Suprapubic skin (tissue), 4 donors: ENCODE data around the gene SFMBT1. TPM values are rescaled to one million over a fixed set of nuclear protein-coding genes. Genes with fewer than 3 reads are reported as not detected.

ENCODE experiments used
- DNase-seq, 2 donors: peaks; one replicate each; pipeline ENCODE4 v3.0.0-alpha.2; 2019; ENCODE audit warnings: low spot score in 2 of 2
- H3K27ac ChIP-seq: fragments of 200-600 bp; sonication (generic); one replicate; pipeline ENCODE4 v1.5.1; 2019
- H3K27me3 ChIP-seq: fragments of 200-600 bp; sonication (generic); one replicate; pipeline ENCODE4 v1.5.1; 2019
- H3K36me3 ChIP-seq: fragments of 200-600 bp; sonication (generic); one replicate; pipeline ENCODE4 v1.5.1; 2019
- H3K4me1 ChIP-seq: fragments of 200-600 bp; sonication (generic); one replicate; pipeline ENCODE4 v1.5.1; 2019
- H3K4me3 ChIP-seq: fragments of 200-600 bp; sonication (generic); one replicate; pipeline ENCODE4 v1.5.1; 2019; ENCODE audit warnings: mild to moderate bottlenecking
- H3K9me3 ChIP-seq: fragments of 200-600 bp; sonication (generic); one replicate; pipeline ENCODE4 v1.5.1; 2019
- CTCF ChIP-seq, 2 donors: fragments of 200-600 bp in 1 of 2; fragments of 450-650 bp in 1 of 2; sonication (generic) in 1 of 2; IDR thresholded peaks; one replicate each; pipeline ENCODE4 v1.5.1; 2016 to 2019; ENCODE audit warnings: antibody characterized with exemption in 2 of 2, mild to moderate bottlenecking in 1 of 2, moderate library complexity in 1 of 2
- EP300 ChIP-seq: sonication (generic); formaldehyde crosslinking; IDR thresholded peaks from one replicate; pipeline ENCODE4 v1.6.1; 2017; ENCODE audit warnings: antibody characterized with exemption
- POLR2A ChIP-seq, 2 donors: fragments of 450-650 bp; IDR thresholded peaks; one replicate each; pipeline ENCODE4 v1.6.1; 2017; ENCODE audit warnings: antibody characterized with exemption in 2 of 2, mild to moderate bottlenecking in 2 of 2, moderate library complexity in 2 of 2
- POLR2AphosphoS5 ChIP-seq, 3 donors: sonication (generic); formaldehyde crosslinking; IDR thresholded peaks; one replicate each; pipeline ENCODE4 v1.6.1; 2017; ENCODE audit warnings: antibody characterized with exemption in 3 of 3
- WGBS: methylation state at CpG from one replicate; pipeline ENCODE4 v1.1.5; 2018; 5-methylcytosine and 5-hydroxymethylcytosine counted together
- total RNA-seq, 4 donors: library from RNA; depleted of rRNA; stranded (reverse); fragments of >200 nt; gene quantifications; one replicate each; pipeline ENCODE4 v1.1.0, GENCODE V29; 2016

Gene SFMBT1
- total RNA-seq, 4 donors from 2014 or later: 9.7 to 25.5 (median 13.1) TPM

- no peaks in the 10 kb centered on the region for H3K27me3 ChIP-seq
- peaks cover 8% of the 10 kb centered on the region for H3K4me1 ChIP-seq
- TF ChIP-seq CTCF (IDR thresholded peaks at IDR 0.05): no peak
- TF ChIP-seq POLR2AphosphoS5 (IDR thresholded peaks at IDR 0.05): no peak
- no peak for TF ChIP-seq POLR2A (IDR thresholded peaks at IDR 0.05)
- no peak for TF ChIP-seq EP300
- no peak overlapping the region for H3K4me3 ChIP-seq
- no peaks in the 10 kb centered on the region for H3K36me3 ChIP-seq
- 88% methylated on average over 5 of the region's 5 CpGs for WGBS
- no peak overlapping the region for H3K27ac ChIP-seq
- DNase-seq: no peak
- H3K9me3 ChIP-seq: no peaks in the 10 kb centered on the region
Observed at GRCh38 chr3:53081318-53081717, 35.4 kb upstream of the SFMBT1 start.

DNA sequence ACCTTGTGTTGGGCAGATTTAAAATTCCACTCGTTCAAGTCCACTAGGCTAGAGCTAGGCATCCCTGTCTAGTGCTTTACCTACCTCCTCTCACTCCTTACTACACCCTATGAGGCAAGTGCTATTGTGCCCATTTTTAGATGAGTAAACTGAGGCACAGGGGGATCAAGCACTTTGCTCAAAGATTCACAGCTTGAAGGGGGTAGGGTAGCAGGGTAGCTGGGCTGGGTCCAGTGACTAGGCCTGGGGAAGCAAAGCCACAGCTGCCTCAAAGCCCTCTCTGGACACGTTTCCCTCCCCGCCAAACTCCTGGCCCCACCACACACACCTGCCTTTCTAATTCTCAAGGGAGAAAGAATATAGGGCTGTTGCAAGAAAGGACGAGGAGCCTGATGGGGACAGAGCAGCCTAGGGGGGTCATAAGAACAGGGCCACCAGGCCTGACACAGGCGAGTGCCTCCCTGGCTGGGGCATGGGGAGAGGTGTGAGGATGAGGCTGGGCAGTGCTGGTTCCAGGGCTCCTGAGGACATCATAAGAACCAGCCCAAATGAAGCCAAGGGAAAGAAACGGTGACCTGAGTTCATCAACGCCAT lies 34.8 kb upstream of the SFMBT1 start:
- Histone ChIP-seq H3K9me3 (no peaks in the 10 kb centered on the region), H3K27ac (no peak overlapping the region), H3K36me3 (no peaks in the 10 kb centered on the region), H3K4me3 (no peak overlapping the region), H3K27me3 (no peaks in the 10 kb centered on the region), H3K4me1 (peaks cover 8% of the 10 kb centered on the region)
- DNase-seq: peak in 1 of 2 donors; percentile 63
- 90% methylated on average over 7 of the region's 7 CpGs for WGBS
- TF ChIP-seq EP300: no peak
- TF ChIP-seq POLR2AphosphoS5 (IDR thresholded peaks at IDR 0.05): no peak
- TF ChIP-seq CTCF (IDR thresholded peaks at IDR 0.05): no peak
- TF ChIP-seq POLR2A (IDR thresholded peaks at IDR 0.05): no peak

DNA sequence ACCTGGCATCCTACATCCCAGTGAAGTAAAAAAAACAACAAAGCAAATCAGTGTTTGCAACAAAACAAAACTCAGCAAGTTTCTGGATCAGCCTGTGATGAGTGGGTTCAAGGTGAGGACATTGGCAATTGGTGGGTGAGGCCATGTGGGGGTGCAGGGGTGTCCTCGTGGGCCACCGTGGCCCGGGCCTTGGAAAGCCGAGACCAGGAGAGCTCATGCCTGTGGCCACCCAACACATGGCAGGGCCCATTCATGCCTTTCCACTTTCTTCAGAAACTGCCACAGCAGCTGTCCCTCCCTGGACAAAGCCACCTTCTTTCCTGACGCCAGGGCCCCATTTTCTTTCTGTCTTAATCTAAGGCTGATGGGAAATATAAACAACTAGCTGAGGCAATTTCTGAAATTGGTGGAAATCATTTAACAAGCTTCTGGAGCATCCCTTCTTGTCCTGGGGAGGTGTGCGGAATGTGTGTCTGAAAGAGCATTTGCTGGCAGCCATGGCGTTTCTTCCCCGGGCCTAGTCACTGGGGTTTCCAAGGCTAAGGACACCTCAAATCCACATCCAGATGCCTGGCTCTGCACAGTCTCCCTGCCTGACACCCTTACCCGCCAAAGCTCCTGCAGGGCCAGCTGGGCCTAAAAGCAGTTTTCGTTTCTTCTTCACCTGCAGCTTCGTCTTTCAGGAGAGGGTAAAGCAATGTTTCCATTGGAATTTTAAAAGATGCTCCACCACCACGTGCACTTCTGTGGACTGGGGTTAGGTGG lies 34.1 kb upstream of the SFMBT1 start:
- H3K4me1 ChIP-seq: peaks cover 8% of the 10 kb centered on the region
- H3K9me3 ChIP-seq: no peaks in the 10 kb centered on the region
- peak in 1 of 2 donors; percentile 37 for DNase-seq
- no peaks in the 10 kb centered on the region for H3K36me3 ChIP-seq
- WGBS: 88% methylated on average over 12 of the region's 12 CpGs
- H3K27ac ChIP-seq: no peak overlapping the region
- no peak for TF ChIP-seq POLR2AphosphoS5 (IDR thresholded peaks at IDR 0.05)
- no peak for TF ChIP-seq CTCF (IDR thresholded peaks at IDR 0.05)
- no peak for TF ChIP-seq EP300
- no peak for TF ChIP-seq POLR2A (IDR thresholded peaks at IDR 0.05)
- no peak overlapping the region for H3K4me3 ChIP-seq
- H3K27me3 ChIP-seq: no peaks in the 10 kb centered on the region

- H3K36me3 ChIP-seq: no peaks in the 10 kb centered on the region
- no peaks in the 10 kb centered on the region for H3K9me3 ChIP-seq
- no peak overlapping the region for H3K27ac ChIP-seq
- DNase-seq: no peak
- peaks cover 2% of the 10 kb centered on the region for H3K4me1 ChIP-seq
- WGBS: 85% methylated on average over 6 of the region's 6 CpGs
- H3K4me3 ChIP-seq: no peak overlapping the region
- H3K27me3 ChIP-seq: no peaks in the 10 kb centered on the region
- no peak for TF ChIP-seq CTCF (IDR thresholded peaks at IDR 0.05)
- no peak for TF ChIP-seq EP300
- no peak for TF ChIP-seq POLR2A (IDR thresholded peaks at IDR 0.05)
- TF ChIP-seq POLR2AphosphoS5 (IDR thresholded peaks at IDR 0.05): no peak
Observed at GRCh38 chr3:53079147-53079546, 33.3 kb upstream of the SFMBT1 start.

DNA sequence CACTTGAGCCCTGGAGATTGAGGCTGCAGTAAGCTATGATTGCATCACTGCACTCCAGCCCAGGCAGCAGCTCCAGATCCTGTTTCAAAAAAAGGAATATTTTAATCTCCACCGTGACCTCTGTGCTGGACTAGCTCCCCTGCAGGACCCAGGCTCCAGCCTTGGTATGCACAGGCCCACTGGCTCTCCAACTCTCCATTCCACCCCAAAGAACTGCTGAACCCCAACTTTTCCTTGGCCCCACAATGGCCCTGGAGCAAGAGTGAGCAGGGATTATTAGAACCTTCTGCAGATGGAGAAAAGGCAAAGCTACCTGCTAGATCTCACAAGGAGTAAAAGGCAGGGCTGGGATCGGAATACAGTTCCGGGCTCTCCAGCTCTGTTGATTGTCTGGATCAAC lies 32.8 kb upstream of the SFMBT1 start:
- Histone ChIP-seq H3K4me1 (peaks cover 3% of the 10 kb centered on the region), H3K36me3 (no peaks in the 10 kb centered on the region), H3K27ac (no peak overlapping the region), H3K27me3 (no peaks in the 10 kb centered on the region), H3K4me3 (no peak overlapping the region), H3K9me3 (no peaks in the 10 kb centered on the region)
- WGBS: 88% methylated on average over 3 of the region's 3 CpGs
- no peak for DNase-seq
- no peak for TF ChIP-seq POLR2AphosphoS5 (IDR thresholded peaks at IDR 0.05)
- TF ChIP-seq CTCF (IDR thresholded peaks at IDR 0.05): no peak
